ENCODE data around the gene HASPIN.
A peak's percentile ranks its signal among the peaks of the same experiment; 100 is the strongest.

HASPIN gene

DNA sequence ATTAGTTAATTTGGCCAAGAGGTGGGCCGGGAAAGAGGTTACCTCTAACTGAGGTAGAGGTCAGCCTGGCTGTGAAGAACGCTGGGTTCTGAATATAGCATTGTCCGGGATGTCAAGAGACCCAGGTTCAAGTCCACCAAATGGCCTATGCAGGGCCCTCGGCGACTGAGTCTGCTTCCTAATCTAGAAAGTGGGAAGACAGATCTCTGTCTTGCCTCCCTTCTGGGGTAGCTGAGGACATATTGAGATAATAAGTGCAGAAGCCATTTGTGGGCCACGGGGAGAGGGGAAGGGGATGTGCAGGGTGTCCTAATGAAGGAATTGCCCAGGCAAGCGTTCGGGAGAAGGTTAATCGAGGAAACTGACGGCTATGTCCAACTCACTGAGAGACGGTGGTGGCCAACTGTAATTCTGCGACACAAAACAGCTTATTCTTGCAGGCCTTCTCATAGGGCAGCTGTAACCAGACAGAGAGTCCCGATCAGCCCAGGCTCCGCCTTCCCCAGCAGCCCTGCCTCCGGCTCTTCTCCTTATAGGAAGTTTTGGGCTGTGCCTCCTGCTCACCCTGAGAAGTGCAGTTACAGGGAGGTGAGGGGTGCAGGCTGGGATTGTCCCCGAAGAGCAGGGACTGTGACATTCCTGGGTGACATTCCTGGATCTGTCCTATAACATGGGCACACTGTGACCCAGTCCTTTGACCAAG is 15.9 kb downstream of the HASPIN start:
- DNase-seq, result no peak

GRCh38 chr17:3740611-3741073 is 16.9 kb downstream of the HASPIN start:
- DNase-seq, result no peak

GRCh38 chr17:3744014-3744413 is 20.3 kb downstream of the HASPIN start:
- DNase-seq, result no peak

GRCh38 chr17:3745071-3745470 is 21.4 kb downstream of the HASPIN start:
- DNase-seq, result no peak

DNA sequence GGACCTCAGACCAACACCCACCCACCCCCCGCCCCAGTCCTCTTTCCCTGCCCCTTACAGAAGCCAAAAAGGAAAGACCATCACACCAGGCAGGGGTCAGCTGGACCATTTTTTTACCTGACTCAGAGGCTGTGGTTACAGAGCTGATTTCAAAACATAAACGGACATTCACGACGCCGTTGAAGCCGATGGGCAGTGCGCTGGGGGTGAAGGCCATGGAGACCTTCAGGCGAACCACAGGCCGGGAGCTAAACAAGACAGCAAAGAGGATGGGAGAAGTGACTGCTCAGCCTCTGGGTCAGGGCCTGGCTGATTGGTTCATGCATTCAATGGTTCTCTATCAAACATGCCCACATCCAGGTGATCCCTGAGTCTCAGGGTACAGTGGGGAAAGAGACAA is 24.1 kb downstream of the HASPIN start:
- no peak for DNase-seq

GRCh38 chr17:3748576-3748975 is 24.9 kb downstream of the HASPIN start:
- no peak for DNase-seq

- DNase-seq, result no peak
Observed at GRCh38 chr17:3750296-3750695, 26.6 kb downstream of the HASPIN start.

GRCh38 chr17:3750926-3751325 is 27.2 kb downstream of the HASPIN start:
- no peak for DNase-seq

GRCh38 chr17:3751836-3752235 is 28.1 kb downstream of the HASPIN start:
- no peak for DNase-seq

DNA sequence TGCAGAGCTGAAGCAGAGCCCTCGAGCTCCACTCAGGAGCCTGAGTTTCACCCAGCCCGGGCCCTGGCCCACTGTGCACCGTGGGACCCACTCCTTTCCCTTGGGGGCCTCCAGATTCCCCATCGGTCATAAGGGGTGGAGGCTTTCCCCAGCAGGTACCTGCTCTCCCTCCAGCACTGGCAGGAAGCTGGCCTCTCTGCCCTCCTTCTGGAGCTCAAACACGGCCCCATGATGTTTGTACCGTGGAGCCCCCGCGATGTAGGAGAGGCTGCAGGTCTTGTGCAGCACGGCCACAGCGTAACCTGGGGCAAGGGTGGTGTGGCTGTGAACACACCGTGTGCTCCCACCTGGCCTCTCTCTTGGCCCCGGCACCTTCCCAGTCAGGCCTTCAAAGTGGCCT is 29.9 kb downstream of the HASPIN start:
- no peak for DNase-seq

GRCh38 chr17:3754066-3754457 is 30.4 kb downstream of the HASPIN start:
- no peak for DNase-seq

DNA sequence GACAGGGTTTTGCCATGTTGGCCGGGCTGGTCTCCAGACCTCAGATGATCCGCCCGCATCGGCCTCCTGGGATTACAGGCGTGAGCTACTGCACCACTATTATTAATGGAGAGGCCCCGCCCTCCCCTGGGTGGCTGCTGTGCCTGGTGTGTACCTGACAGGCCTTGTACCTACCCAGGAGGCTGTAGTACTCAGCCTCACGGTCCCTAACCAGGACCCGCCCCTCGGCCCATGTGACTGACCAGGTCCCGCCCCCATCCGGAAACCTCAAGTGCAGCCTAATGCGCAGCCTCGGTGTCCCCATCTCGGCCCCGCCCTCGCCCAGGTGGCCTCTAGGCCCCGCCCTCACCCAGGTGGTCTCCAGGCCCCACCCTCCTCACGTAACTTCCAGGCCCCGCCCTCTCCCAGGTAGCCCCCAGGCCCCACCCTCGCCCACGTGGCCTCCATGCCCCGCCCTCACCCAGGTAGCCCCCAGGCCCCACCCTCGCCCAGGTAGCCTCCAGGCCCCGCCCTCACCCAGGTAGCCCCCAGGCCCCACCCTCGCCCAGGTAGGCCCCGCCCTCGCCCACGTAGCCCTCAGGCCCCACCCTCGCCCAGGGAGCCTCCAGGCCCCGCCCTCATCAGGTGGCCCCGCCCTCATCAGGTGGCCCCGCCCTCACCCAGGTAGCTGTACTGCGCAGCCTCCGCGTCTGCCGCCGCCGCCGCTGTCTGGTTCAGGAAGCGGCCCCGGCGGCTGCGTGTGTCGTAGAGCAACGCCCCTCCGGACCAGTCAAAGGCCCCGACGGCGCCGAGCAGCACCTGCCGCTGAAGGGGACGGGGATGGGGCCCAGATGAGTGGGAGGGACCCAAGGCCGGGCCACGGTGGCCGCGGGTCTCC is 31.0 kb downstream of the HASPIN start:
- DNase-seq, result peak; percentile 58

DNA sequence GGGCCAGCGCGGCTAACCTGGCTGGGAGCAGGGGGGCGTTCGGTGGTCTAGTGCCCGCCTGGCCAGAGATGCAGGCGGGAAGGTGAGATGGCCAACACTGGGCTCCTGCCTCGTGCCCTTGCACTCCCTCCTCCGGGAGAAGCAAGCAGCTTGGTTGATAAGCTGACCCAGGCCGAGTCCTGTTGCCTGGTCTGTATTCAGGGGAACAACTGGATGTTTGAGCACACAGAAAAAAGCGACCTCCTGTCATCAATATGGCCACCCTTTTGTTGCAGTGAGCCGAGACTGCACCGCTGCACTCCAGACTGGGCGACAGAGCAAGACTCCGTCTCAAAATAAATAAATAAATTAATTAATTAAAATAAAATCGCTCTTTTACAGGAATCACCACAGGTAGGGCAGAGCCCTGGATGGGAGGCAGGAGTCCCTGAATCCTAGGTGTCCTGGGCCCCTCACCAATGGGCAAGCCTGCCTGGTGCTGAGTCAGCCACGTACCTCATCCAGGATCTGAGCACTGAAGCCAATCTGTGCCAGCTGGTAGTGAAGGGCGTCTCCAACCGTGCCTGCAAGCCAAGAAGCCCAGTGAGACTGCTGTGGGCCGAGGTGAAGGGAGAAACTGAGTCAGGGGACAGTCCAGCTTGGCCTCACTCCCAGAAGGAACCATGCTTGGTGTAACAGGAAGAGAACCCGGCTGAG is 31.8 kb downstream of the HASPIN start:
- DNase-seq, result no peak

DNA sequence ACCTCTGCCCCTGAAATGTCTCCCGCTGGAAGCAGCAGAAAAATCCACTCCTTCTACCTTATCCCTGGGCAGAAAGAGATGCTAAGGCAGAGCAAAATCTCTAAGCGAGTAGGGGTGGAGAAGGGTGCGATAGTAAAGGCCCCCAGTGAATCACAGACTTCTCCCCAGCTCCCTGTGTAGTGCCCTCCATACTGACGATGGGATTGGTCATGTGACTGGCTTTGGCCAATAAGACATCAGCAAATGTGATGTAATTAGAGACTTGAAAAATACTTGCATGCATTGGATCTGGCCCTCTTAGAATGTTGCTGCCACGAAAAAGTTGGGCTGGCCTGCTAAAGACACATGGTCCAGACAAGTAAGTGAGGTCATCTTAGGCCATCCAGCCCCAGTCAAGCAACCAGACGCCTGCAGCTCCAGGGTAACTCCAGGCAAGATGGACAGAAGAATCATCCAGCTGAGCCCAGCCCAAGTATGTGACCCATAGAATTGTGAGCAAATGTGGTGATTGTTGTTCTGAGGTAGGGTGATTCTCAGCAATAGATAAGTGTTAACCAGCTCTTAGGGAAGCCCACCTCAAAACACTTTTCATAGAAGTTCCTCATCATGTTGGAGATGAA is 36.0 kb downstream of the HASPIN start:
- no peak for DNase-seq

GRCh38 chr17:3761036-3761917 is 37.6 kb downstream of the HASPIN start:
- no peak for DNase-seq

GRCh38 chr17:3761918-3762380 is 38.2 kb downstream of the HASPIN start:
- no peak for DNase-seq

GRCh38 chr17:3762922-3763776 is 39.4 kb downstream of the HASPIN start:
- DNase-seq, result no peak

- DNase-seq, result no peak
Observed at GRCh38 chr17:3763777-3764170, 40.1 kb downstream of the HASPIN start.

DNA sequence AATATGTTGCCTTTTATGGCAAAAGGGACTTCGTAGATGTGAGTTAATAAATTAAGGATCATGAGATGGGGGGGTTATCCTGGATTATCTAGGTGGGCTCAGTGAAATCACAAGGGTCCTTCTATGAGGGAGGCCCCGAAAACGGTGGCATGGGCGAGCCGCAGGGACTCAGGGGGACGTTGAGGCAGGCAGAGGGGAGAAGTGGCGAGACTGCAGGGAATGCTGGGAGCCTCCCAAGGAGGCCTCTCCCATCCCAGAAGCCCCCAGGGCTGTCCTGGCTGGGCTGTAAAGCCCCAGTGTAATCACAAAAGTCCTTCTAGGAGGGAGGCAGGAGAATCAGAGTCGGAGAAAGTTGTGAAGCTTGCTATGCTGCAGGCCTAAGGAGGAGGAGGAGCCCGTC is 42.3 kb downstream of the HASPIN start:
- no peak for DNase-seq

GRCh38 chr17:3766779-3767178 is 43.1 kb downstream of the HASPIN start:
- DNase-seq, result no peak

- DNase-seq, result no peak
Observed at GRCh38 chr17:3768341-3768740, 44.6 kb downstream of the HASPIN start.

Data from NCI-H510A (cell line).